SH-SY5Y (cell line): ENCODE results near the gene GGA2.

Experiments used
- GATA2 ChIP-seq: IDR thresholded peaks from 2 replicates; pipeline ENCODE4 v1.6.1; 2011; ENCODE audit warnings: mild to moderate bottlenecking, low read depth, low read length
- GATA3 ChIP-seq: IDR thresholded peaks from 2 replicates; pipeline ENCODE4 v1.6.1; 2011; ENCODE audit warnings: low read depth, mild to moderate bottlenecking, low read length, moderate library complexity

The GGA2 gene

GRCh38 chr16:23500862-23501225 lies 9.4 kb downstream of the GGA2 start:
- no peak for TF ChIP-seq GATA3
- no peak for TF ChIP-seq GATA2

GRCh38 chr16:23500212-23500861 lies 10.0 kb downstream of the GGA2 start:
- TF ChIP-seq GATA3 (no peak), GATA2 (no peak)

DNA sequence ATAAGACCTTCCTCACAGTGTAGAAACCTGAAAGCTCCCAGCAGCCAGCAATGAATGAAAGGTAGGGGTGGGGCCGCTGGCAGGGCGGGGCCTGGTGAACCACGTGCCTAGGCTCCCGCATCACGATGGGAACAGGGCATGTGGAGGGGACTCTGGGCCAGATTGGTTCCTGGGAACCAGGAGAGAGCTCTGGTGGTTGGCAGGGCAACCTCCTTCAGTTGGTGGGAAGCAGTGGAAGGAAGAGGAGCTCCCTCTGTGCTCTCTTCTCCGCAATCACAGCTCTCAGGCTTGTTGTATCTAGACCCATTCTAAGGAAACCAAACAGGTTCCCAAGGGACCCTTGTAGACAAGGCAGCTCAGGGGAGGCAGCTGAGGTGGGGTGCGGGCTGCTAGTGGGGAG lies 10.5 kb downstream of the GGA2 start:
- TF ChIP-seq GATA2 (no peak), GATA3 (no peak)

DNA sequence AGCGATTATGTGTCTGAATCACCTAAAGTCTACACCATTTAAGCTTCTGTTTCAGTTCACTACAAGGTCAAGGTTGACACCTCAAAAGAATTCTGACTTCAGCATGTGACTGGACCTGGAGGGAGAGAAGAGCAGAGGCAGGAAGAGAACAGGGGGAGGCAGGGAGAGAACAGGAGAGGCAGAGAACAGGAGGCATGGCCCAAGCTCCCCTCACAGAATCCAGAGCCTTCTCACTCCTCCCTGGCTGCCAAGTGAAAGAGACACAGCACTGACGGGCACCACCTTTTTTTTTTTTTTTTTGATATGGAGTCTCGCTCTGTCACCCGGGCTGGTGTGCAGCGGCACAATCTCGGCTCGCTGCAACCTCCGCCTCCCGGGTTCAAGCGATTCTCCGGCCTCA lies 11.4 kb downstream of the GGA2 start:
- TF ChIP-seq GATA3, result no peak
- TF ChIP-seq GATA2, result no peak

GRCh38 chr16:23497543-23497868 lies 12.8 kb downstream of the GGA2 start:
- TF ChIP-seq GATA2 (no peak), GATA3 (no peak)

DNA sequence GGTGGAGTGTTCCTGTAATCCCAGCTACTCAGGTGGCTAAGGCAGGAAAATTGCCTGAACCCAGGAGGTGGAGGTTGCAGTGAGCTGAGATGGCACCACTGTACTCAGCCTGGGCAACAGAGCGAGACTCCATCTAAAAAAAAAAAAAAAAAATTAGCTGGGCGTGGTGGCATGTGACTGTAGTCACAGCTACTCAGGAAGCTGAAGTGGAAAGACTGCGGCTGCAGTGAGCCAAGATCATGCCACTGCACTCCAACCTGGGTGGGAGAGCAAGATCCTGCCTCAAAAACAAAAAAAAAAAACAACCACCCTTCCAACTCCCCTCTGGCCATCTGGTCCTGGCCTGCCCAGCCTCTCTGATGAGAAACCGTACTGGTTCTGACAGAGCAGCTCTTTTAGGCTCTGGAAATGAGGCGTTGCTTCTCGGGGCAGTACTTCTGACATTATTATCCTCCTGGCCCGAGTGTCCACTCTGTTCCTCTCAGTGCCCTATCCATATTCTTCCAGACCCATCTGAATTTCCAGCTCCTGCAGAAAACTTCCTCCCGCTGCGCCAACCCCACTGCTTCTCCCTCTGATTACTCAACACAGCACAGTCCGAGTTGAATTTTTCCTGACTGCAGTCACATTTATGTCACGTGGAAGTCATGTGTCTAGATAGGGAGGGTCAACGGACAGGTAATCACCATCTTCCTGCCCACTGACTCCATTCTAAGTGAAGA lies 13.3 kb downstream of the GGA2 start:
- TF ChIP-seq GATA3, result no peak
- no peak for TF ChIP-seq GATA2

GRCh38 chr16:23495671-23496070 lies 14.6 kb downstream of the GGA2 start:
- TF ChIP-seq GATA2, result no peak
- no peak for TF ChIP-seq GATA3

DNA sequence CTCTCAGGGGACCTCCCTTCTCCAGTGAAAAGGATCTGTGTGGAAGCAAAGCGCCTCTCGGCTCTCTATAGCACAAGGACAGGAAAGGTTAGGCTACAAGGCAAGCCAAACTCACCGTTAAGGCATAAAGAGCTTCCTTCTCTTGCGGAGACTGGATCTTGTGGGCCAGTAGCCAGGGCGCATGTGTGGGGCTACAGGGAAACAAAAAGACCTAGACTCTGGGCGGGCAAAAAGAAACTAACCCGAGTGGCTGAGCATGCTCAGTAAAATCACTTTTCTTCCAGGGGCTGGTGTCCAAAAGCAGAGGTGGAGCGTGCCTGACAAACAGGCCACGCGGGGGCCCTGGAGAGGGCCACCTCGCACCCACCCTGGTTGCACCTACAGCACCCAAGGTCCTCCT lies 16.1 kb downstream of the GGA2 start:
- TF ChIP-seq GATA2 (no peak), GATA3 (no peak)

DNA sequence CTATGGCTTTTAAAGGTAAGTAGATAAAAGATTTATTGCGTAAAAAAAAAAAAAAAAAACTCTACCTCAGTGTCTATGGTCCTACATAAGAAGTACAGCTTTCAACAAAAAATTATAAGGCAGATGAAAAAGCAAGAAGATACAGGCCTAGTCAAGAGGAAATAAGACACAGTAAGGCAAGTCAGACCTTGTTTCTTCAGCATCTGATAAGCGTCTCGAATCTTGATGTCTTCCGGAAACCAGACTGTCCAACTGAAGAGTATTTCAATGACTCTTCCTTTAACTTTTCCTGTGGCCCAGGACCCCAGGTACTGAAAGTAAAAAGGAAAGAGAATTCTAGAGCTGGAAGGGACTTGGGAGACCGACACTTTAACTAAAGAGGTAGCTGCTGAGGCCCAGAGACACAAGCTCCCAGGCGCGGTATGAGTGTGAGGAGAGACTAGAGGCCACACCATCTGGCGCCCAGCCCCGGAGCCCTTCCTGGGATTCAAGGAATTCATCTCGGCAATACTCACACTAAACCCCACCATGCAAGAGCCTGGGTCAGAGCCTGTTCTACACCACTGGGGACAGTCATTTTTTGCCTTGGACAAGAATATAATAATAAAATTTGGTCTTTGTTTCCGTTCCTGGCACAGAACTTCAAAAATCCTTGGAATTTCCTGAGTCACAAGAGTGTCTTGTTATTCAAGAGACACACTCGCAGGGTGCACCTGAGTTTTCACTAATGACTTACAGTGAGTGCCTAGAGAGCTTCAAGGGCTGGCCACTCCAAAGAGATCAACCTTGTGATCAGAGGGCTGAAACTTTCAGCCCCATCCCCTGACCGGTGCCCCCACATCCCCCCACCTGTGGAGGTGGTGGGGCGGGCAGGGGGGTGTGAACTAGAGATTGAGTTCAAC lies 18.6 kb downstream of the GGA2 start:
- no peak for TF ChIP-seq GATA3
- TF ChIP-seq GATA2, result no peak

DNA sequence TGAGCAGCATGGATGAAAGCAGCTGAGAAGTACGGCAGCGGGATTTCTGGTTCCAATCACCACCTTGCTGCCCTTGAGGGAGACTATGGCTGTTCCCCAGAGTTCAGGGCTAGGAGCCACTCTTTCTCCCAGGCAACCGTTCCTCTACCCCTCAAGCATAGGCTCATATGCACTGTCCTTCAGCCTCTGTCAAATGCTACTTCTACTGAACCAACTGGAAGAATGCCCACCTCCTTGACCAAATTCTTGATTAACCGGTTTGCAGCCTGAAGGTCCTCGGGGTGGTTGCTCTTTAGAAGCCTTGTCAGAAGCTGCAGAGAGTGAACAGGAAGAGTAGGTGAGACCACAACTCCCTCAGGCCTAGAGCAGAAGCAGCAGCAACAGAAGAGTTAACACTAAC lies 23.8 kb downstream of the GGA2 start:
- TF ChIP-seq GATA3 (no peak), GATA2 (no peak)

DNA sequence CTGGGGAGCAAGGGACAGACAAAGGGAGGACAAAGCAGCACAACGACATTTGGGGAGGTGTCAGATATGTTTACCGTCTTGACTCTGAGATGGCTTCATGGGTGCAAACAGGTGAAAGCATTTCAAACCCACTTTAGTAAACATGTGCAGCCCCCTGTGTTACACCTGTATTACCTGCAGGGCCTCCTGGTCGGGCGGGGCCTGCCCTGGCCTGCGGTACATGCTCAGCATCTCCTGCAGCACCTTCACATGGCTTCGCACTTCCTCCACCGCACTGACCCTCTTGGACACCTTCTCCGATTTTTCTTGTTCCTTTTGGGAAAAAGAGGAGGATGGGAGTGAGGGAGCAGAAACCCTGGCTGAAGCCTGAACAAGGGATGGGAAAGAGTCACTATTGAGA lies 24.5 kb downstream of the GGA2 start:
- no peak for TF ChIP-seq GATA2
- TF ChIP-seq GATA3, result no peak

DNA sequence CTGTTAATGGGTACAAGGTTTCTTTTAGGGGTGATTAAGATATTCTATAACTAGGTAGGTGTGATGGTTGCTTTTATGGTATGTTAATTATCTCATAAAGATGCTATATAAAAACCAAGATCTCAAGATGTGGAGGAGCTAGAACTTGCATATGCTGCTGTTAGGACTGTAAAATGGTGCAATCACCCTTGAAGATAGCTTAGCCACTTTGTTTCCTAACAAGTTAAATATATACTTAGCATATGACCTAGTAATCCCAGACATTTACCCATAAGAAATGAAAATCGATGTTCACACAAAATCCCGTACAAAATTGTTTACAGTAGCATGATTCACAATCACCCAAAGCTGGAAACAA lies 25.1 kb downstream of the GGA2 start:
- TF ChIP-seq GATA2, result no peak
- no peak for TF ChIP-seq GATA3

DNA sequence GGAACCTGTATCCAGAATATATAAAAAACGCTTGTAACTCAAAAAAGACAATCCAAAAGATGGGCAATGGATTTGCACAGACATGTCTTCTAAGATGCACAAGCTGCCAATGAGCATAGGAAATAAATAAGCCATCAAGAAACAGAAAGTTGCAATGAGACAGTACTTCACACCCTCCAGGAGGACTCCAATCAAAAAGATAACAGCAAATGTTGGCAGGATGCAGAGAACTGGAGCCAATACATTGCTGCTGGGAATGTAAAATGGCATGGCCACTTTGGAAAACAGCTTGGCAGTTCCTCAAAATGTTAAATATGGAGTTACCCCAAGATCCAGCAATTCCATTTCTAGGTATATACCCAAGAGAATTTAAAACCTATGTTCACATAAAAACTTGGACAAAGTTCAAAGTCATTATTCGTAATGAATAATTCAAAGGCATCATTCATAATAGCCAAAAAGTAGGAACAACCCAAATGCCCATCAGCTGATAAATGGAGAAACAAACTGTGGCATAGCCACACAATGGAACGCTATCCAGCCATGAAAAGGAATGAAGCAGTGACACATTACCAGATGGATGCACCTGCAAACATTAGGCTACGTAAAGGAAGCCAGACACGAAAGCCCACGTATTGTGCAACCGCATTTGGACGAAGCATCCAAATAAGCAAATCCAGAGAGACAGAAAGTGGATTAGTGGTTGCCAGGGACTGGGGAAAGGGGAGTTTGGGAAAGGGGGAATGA lies 25.6 kb downstream of the GGA2 start:
- no peak for TF ChIP-seq GATA3
- no peak for TF ChIP-seq GATA2

DNA sequence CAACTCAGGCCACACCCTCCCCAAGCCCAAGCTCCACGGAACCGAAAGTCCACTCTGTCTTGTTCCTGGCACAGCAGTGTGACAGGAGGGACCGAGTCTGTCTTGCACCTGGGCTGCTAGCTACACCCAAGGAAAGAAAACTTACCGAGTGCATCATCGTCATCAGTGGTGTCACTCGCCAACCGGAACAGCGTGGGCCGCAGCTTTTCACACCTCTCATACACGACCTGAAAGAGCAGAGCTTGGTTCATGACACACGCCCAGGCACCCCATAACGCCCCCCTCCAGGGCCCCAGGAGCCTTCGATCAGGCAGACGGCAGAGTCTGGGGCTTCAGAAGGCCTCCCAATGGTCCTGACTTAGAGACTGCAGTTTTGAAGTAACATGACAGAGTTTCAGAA lies 27.5 kb downstream of the GGA2 start:
- TF ChIP-seq GATA2 (no peak), GATA3 (no peak)
